RWPE2 (cell line): ENCODE measurements around the gene SETD2.

Source experiments
- ATAC-seq: fragments of 200-7000 bp; cut with Tn5 transposase; 3 replicates; pipeline ENCODE4 v1.9.1; 2021; ENCODE audit warnings: low read depth
- DNase-seq: peaks from one replicate; pipeline ENCODE4 v3.0.0-alpha.2; 2020; ENCODE audit warnings: low spot score
- H3K27ac ChIP-seq: fragments of 450-650 bp; 2 replicates; pipeline ENCODE4 v1.5.1; 2017; ENCODE audit warnings: mild to moderate bottlenecking; ENCODE audit not compliant: poor library complexity, severe bottlenecking
- H3K27me3 ChIP-seq: fragments of 250-450 bp; sonication (Bioruptor Pico); 2 replicates; pipeline ENCODE4 v1.5.1; 2021; ENCODE audit warnings: mild to moderate bottlenecking, moderate library complexity; ENCODE audit not compliant: insufficient read depth, poor library complexity, severe bottlenecking
- H3K36me3 ChIP-seq: fragments of 250-450 bp; sonication (Bioruptor Pico); 2 replicates; pipeline ENCODE4 v1.5.1; 2020; ENCODE audit warnings: low read depth, mild to moderate bottlenecking, moderate library complexity
- H3K4me1 ChIP-seq: fragments of 250-450 bp; sonication (Bioruptor Pico); 2 replicates; pipeline ENCODE4 v1.5.1; 2021; ENCODE audit warnings: mild to moderate bottlenecking, moderate library complexity; ENCODE audit not compliant: insufficient read depth, poor library complexity, severe bottlenecking
- H3K4me3 ChIP-seq: fragments of 250-450 bp; sonication (Bioruptor Pico); 2 replicates; pipeline ENCODE4 v1.5.1; 2021; ENCODE audit warnings: mild to moderate bottlenecking, moderate library complexity; ENCODE audit not compliant: severe bottlenecking
- H3K9me3 ChIP-seq: fragments of 250-450 bp; sonication (Bioruptor Pico); 2 replicates; pipeline ENCODE4 v1.5.1; 2021; ENCODE audit warnings: mild to moderate bottlenecking, moderate library complexity; ENCODE audit not compliant: severe bottlenecking
- CTCF ChIP-seq: fragments of 450-650 bp; IDR thresholded peaks from one replicate; pipeline ENCODE4 v1.5.1; 2017; ENCODE audit warnings: mild to moderate bottlenecking, moderate library complexity; ENCODE audit not compliant: poor library complexity, severe bottlenecking

SETD2 gene

GRCh38 chr3:47134311-47134710, 29.6 kb downstream of the SETD2 start:
- peaks cover 24% of the 10 kb centered on the region for H3K4me1 ChIP-seq
- H3K36me3 ChIP-seq: no peaks in the 10 kb centered on the region
- H3K9me3 ChIP-seq: no peaks in the 10 kb centered on the region
- H3K27ac ChIP-seq: no peak overlapping the region
- no peak overlapping the region for H3K4me3 ChIP-seq
- no peak for ATAC-seq
- DNase-seq: no peak
- H3K27me3 ChIP-seq: no peaks in the 10 kb centered on the region
- no peak for TF ChIP-seq CTCF

GRCh38 chr3:47133641-47134040, 30.3 kb downstream of the SETD2 start:
- no peak for ATAC-seq

DNA sequence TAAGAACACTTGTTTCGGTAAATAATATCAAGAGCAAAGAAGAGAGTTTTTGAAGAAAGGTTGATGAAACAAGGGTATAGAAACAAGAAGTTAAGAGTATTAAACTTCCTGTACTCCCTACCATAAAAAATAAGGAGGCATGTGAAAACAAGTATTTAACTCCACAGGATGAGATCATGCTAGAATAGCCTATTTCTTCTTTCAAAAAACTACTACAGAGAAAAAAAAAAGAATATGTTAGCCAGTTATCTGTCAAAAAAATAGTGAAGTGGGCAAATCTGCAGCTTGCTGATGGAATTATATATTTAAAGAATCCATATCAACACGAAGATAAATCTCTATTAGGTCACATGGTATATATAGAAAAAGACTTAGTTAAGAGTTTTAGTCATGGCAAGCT, 33.4 kb downstream of the SETD2 start:
- Histone ChIP-seq H3K36me3 (peaks cover 4% of the 10 kb centered on the region), H3K4me3 (no peak overlapping the region), H3K4me1 (peaks cover 16% of the 10 kb centered on the region), H3K9me3 (no peaks in the 10 kb centered on the region), H3K27me3 (no peaks in the 10 kb centered on the region), H3K27ac (peak overlapping the region; percentile 4)
- ATAC-seq: no peak
- no peak for DNase-seq
- no peak for TF ChIP-seq CTCF

More at GRCh38 chr3:47133641-47134040, 30.3 kb downstream of the SETD2 start:
- no peaks in the 10 kb centered on the region for H3K9me3 ChIP-seq
- H3K36me3 ChIP-seq: no peaks in the 10 kb centered on the region
- peaks cover 24% of the 10 kb centered on the region for H3K4me1 ChIP-seq
- no peak overlapping the region for H3K27ac ChIP-seq
- TF ChIP-seq CTCF: no peak
- no peaks in the 10 kb centered on the region for H3K27me3 ChIP-seq
- no peak overlapping the region for H3K4me3 ChIP-seq
- no peak for DNase-seq

- ATAC-seq: no peak
- Histone ChIP-seq H3K4me3 (no peak overlapping the region), H3K27ac (no peak overlapping the region), H3K9me3 (no peaks in the 10 kb centered on the region), H3K4me1 (peaks cover 16% of the 10 kb centered on the region), H3K36me3 (peaks cover 20% of the 10 kb centered on the region), H3K27me3 (no peaks in the 10 kb centered on the region)
- no peak for DNase-seq
- no peak for TF ChIP-seq CTCF
These were observed 35.8 kb downstream of the SETD2 start for GRCh38 chr3:47128137-47128536.

- no peak overlapping the region for H3K27ac ChIP-seq
- H3K4me3 ChIP-seq: no peak overlapping the region
- DNase-seq: no peak
- ATAC-seq: no peak
- no peaks in the 10 kb centered on the region for H3K27me3 ChIP-seq
- no peaks in the 10 kb centered on the region for H3K9me3 ChIP-seq
- H3K36me3 ChIP-seq: peaks cover 43% of the 10 kb centered on the region
- TF ChIP-seq CTCF: no peak
- H3K4me1 ChIP-seq: peaks cover 1% of the 10 kb centered on the region
These were observed 40.1 kb downstream of the SETD2 start for GRCh38 chr3:47123857-47124256.
